IMR-90 (cell line): Measurements from ENCODE around the gene ZSCAN25. TPM values are rescaled to one million over a fixed set of nuclear protein-coding genes. Genes with fewer than 3 reads are reported as not detected.

Experiments
- ATAC-seq: fragments of 200-7000 bp; cut with Tn5 transposase; 2 replicates; pipeline ENCODE4 v1.9.1; 2020; ENCODE audit warnings: low read depth, mild to moderate bottlenecking, moderate library complexity
- BruUV-seq: library from RNA; stranded (reverse); fragments of 400-500 nt; replicated peaks from 2 replicates; lab custom pipeline; 2021; lab: Mats Ljungman, UMichigan
- CTCF ChIA-PET: fragments of 300-600 bp; formaldehyde crosslinking; extraction: SDS; loops from one replicate; lab custom pipeline; 2021; ENCODE audit warnings: antibody characterized with exemption; lab: Yijun Ruan, JAX
- POLR2A ChIA-PET: fragments of 300-600 bp; sonication (Branson Sonifier 250); formaldehyde crosslinking; loops from one replicate; lab custom pipeline; 2022; ENCODE audit warnings: antibody characterized with exemption; ENCODE audit not compliant: unreplicated experiment; lab: Charles Lee
- DNase-seq: peaks from one replicate; pipeline ENCODE4 v3.0.0; 2013
- H2AFZ ChIP-seq: replicated peaks from 2 replicates; pipeline ENCODE3; 2013; ENCODE audit warnings: low read length, mild to moderate bottlenecking; ENCODE audit not compliant: poor library complexity
- H2AK5ac ChIP-seq: 2 replicates; pipeline ENCODE4 v1.6.1; 2013; ENCODE audit warnings: low read depth, low read length, inconsistent platforms
- H2AK9ac ChIP-seq: replicated peaks from 2 replicates; pipeline ENCODE3; 2013; ENCODE audit warnings: mild to moderate bottlenecking, low read depth, low read length, moderate library complexity; ENCODE audit not compliant: poor library complexity
- H2BK120ac ChIP-seq: 2 replicates; pipeline ENCODE4 v1.6.1; 2013; ENCODE audit warnings: low read depth, low read length, inconsistent platforms
- H2BK15ac ChIP-seq: 3 replicates; pipeline ENCODE4 v1.6.1; 2013; ENCODE audit warnings: low read depth, low read length, inconsistent platforms
- H2BK20ac ChIP-seq: 2 replicates; pipeline ENCODE4 v1.6.1; 2013; ENCODE audit warnings: low read depth, mild to moderate bottlenecking, inconsistent platforms, low read length, moderate library complexity
- H2BK5ac ChIP-seq: 2 replicates; pipeline ENCODE4 v1.6.1; 2013; ENCODE audit warnings: mild to moderate bottlenecking, low read depth, low read length, inconsistent platforms; ENCODE audit not compliant: poor library complexity, severe bottlenecking
- H3K14ac ChIP-seq: replicated peaks from 2 replicates; pipeline ENCODE4 v1.6.1; 2013; ENCODE audit warnings: low read depth, low read length, inconsistent platforms
- H3K18ac ChIP-seq: 2 replicates; pipeline ENCODE4 v1.6.1; 2013; ENCODE audit warnings: low read depth, low read length, control low read depth
- H3K23ac ChIP-seq: 2 replicates; pipeline ENCODE4 v1.6.1; 2013; ENCODE audit warnings: low read depth, low read length, inconsistent platforms
- H3K27ac ChIP-seq: 2 replicates; pipeline ENCODE4 v1.5.1; 2013; ENCODE audit warnings: mild to moderate bottlenecking, control low read depth, low read length; ENCODE audit not compliant: insufficient read depth
- H3K27me3 ChIP-seq: 2 replicates; pipeline ENCODE4 v1.6.1; 2013; ENCODE audit warnings: low read length; ENCODE audit not compliant: control insufficient read depth, insufficient read depth
- H3K36me3 ChIP-seq: 2 replicates; pipeline ENCODE4 v1.6.1; 2013; ENCODE audit warnings: low read length, mixed read lengths; ENCODE audit not compliant: control insufficient read depth, insufficient read depth
- H3K4ac ChIP-seq: 2 replicates; pipeline ENCODE4 v1.6.1; 2013; ENCODE audit warnings: low read depth, low read length, inconsistent platforms
- H3K4me1 ChIP-seq: 2 replicates; pipeline ENCODE4 v1.6.1; 2013; ENCODE audit warnings: low read length, mixed read lengths; ENCODE audit not compliant: control insufficient read depth, insufficient read depth
- H3K4me2 ChIP-seq: 2 replicates; pipeline ENCODE4 v1.6.1; 2013; ENCODE audit warnings: low read depth, mild to moderate bottlenecking, control low read depth, low read length, moderate library complexity
- H3K4me3 ChIP-seq: 2 replicates; pipeline ENCODE4 v1.5.1; 2013; ENCODE audit warnings: low read depth, mild to moderate bottlenecking, control low read depth, low read length, moderate library complexity; ENCODE audit not compliant: insufficient read depth
- H3K56ac ChIP-seq: 2 replicates; pipeline ENCODE4 v1.6.1; 2013; ENCODE audit warnings: low read length, inconsistent platforms; ENCODE audit not compliant: insufficient read depth; ENCODE audit errors: extremely low read depth
- H3K79me1 ChIP-seq, 2 experiments: 2 replicates each; pipeline ENCODE4 v1.6.1; 2013; ENCODE audit warnings: low read length in 2 of 2, inconsistent platforms in 1 of 2, low read depth in 1 of 2
- H3K9ac ChIP-seq: 2 replicates; pipeline ENCODE4 v1.6.1; 2013; ENCODE audit warnings: low read depth, low read length, control low read depth
- H3K9me1 ChIP-seq: 2 replicates; pipeline ENCODE4 v1.6.1; 2013; ENCODE audit warnings: low read length, inconsistent platforms; ENCODE audit not compliant: insufficient read depth
- H3K9me3 ChIP-seq: 2 replicates; pipeline ENCODE4 v1.6.1; 2013; ENCODE audit warnings: low read length; ENCODE audit not compliant: control insufficient read depth, insufficient read depth
- H4K20me1 ChIP-seq: 2 replicates; pipeline ENCODE4 v1.6.1; 2013; ENCODE audit warnings: low read length, inconsistent platforms; ENCODE audit not compliant: insufficient read depth
- H4K5ac ChIP-seq: 2 replicates; pipeline ENCODE4 v1.6.1; 2013; ENCODE audit warnings: mild to moderate bottlenecking, low read depth, low read length, control low read depth
- H4K8ac ChIP-seq, 2 experiments: 2 replicates each; pipeline ENCODE4 v1.6.1; 2013; ENCODE audit warnings: low read depth in 2 of 2, low read length in 2 of 2, control low read depth in 1 of 2, inconsistent platforms in 1 of 2
- H4K91ac ChIP-seq: 2 replicates; pipeline ENCODE4 v1.6.1; 2013; ENCODE audit warnings: low read depth, low read length, inconsistent platforms; ENCODE audit not compliant: insufficient read depth
- BHLHE40 ChIP-seq: fragments of 150-350 bp; IDR thresholded peaks from 2 replicates; pipeline ENCODE4 v1.6.1; 2016; ENCODE audit warnings: mild to moderate bottlenecking, low read depth, low read length
- CEBPB ChIP-seq: IDR thresholded peaks from 2 replicates; pipeline ENCODE4 v1.6.1; 2012; ENCODE audit warnings: low read depth, low read length, improper control_type of control experiment
- CHD1 ChIP-seq: IDR thresholded peaks from 2 replicates; pipeline ENCODE4 v1.6.1; 2012; ENCODE audit warnings: low read depth, low read length, improper control_type of control experiment
- ELK1 ChIP-seq: fragments of 150-350 bp; IDR thresholded peaks from 2 replicates; pipeline ENCODE4 v1.6.1; 2016; ENCODE audit warnings: low read depth, mild to moderate bottlenecking, low read length, moderate library complexity, borderline replicate concordance
- FOS ChIP-seq: fragments of 150-350 bp; IDR thresholded peaks from 2 replicates; pipeline ENCODE4 v1.6.1; 2016; ENCODE audit warnings: low read depth, low read length
- MAFK ChIP-seq: IDR thresholded peaks from 2 replicates; pipeline ENCODE4 v1.6.1; 2012; ENCODE audit warnings: low read depth, low read length, improper control_type of control experiment
- MAZ ChIP-seq: IDR thresholded peaks from 2 replicates; pipeline ENCODE4 v1.6.1; 2012; ENCODE audit warnings: low read depth, mild to moderate bottlenecking, low read length, improper control_type of control experiment, moderate library complexity, borderline replicate concordance
- MXI1 ChIP-seq: IDR thresholded peaks from 2 replicates; pipeline ENCODE4 v1.6.1; 2012; ENCODE audit warnings: low read depth, mild to moderate bottlenecking, low read length, moderate library complexity, borderline replicate concordance
- NFE2L2 ChIP-seq: fragments of 150-350 bp; IDR thresholded peaks from 2 replicates; pipeline ENCODE4 v1.6.1; 2016; ENCODE audit warnings: low read depth, mild to moderate bottlenecking, low read length
- POLR2A ChIP-seq: IDR thresholded peaks from 2 replicates; pipeline ENCODE4 v1.6.1; 2012; ENCODE audit warnings: mild to moderate bottlenecking, low read depth, low read length
- RAD21 ChIP-seq: IDR thresholded peaks from 2 replicates; pipeline ENCODE4 v1.6.1; 2012; ENCODE audit warnings: low read length, improper control_type of control experiment
- RCOR1 ChIP-seq: IDR thresholded peaks from 2 replicates; pipeline ENCODE4 v1.6.1; 2012; ENCODE audit warnings: mild to moderate bottlenecking, low read length, improper control_type of control experiment; ENCODE audit not compliant: insufficient replicate concordance
- RFX5 ChIP-seq: IDR thresholded peaks from 2 replicates; pipeline ENCODE4 v1.8.0; 2012; ENCODE audit warnings: low read depth, mild to moderate bottlenecking, low read length, moderate library complexity
- SMC3 ChIP-seq: fragments of 150-350 bp; IDR thresholded peaks from 2 replicates; pipeline ENCODE4 v1.6.1; 2016; ENCODE audit warnings: low read depth, mild to moderate bottlenecking, antibody characterized with exemption, low read length, moderate library complexity
- USF2 ChIP-seq: fragments of 150-350 bp; IDR thresholded peaks from 2 replicates; pipeline ENCODE4 v1.6.1; 2017; ENCODE audit warnings: mild to moderate bottlenecking, antibody characterized with exemption, low read length, low read depth
- WGBS, 2 experiments: methylation state at CpG; one replicate each; pipeline versions ENCODE4 v1.1.5 to v1.1.7; 2013; ENCODE audit warnings: missing lambda C conversion rate in 2 of 2; ENCODE audit not compliant: insufficient read length in 1 of 2; ENCODE audit errors: extremely low coverage in 2 of 2; 5-methylcytosine and 5-hydroxymethylcytosine counted together
- dilution Hi-C: fragments of 300-500 bp; cut with HindIII; formaldehyde crosslinking; loops from one replicate; pipeline ENCODE4 v1.14.3; 2018; ENCODE audit warnings: low sequenced_read_pairs; ENCODE audit not compliant: unreplicated experiment
- in situ Hi-C: fragments of 300-500 bp; cut with MboI; formaldehyde crosslinking; loops from 3 replicates; pipeline ENCODE4 v1.14.3; 2019; ENCODE audit warnings: low sequenced_read_pairs, inconsistent platforms, mixed read lengths
- intact Hi-C: fragments of 100-400 bp; cut with micrococcal nuclease; formaldehyde crosslinking; loops from 2 replicates; pipeline ENCODE4 v1.10.0; 2022
- polyA plus RNA-seq, 3 experiments: library from polyadenylated mRNA; depleted of rRNA; stranded (reverse); fragments of >200 nt; gene quantifications; 2 replicates each; pipeline ENCODE4 v1.2.3, GENCODE V29; 2012; ENCODE audit warnings: low replicate concordance in 1 of 3
- total RNA-seq: library from RNA; depleted of rRNA; stranded (reverse); fragments of >200 nt; gene quantifications from 2 replicates; pipeline ENCODE4 v1.2.3, GENCODE V29; 2012
- TF ChIP-seq, protein P1 (sequence below): conservative IDR thresholded peaks from 2 replicates; pipeline ENCODE4 v1.5.1; 2012; ENCODE audit warnings: mild to moderate bottlenecking, low read depth, low read length, improper control_type of control experiment

ZSCAN25 gene
- total and polyA plus RNA-seq, 2 of the 4 experiments (the other 2 are of a cell fraction), result 6.2 to 9.0 TPM

DNA sequence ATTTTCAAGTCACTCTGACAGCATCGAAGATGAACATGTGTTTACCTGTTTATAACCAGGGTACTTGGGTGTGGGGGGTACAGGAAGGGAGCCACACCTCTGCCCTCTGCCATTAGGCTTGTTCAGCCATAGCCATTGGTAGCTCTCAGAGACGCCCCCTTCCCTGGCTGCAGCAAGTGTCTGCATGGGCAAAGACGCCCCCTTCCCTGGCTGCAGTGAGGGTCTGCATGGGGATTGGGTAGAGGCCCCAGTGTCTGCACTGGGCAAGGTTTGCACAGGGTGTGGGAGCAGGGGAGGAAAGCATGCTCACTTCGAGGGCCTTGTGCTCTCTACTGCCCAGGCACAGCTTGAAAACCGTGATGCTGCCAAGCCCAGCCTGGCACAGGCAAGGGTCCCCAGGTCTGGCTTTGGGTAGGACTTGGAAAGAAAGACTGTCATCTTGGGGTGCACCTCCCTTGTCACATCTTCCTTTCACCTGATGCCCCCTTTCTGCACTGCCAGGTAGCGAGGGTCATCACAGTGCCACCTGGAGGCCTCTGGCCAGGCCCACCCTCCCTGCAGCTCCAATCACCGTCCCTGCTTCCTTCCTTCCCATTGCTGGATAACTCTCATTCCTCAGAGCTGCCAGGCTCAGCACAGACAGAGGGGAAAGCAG is 15.0 kb upstream of the ZSCAN25 start:
- H3K9ac ChIP-seq, result no peak overlapping the region
- no peaks in the 10 kb centered on the region for H4K20me1 ChIP-seq
- H3K9me3 ChIP-seq, result no peaks in the 10 kb centered on the region
- no peak overlapping the region for H3K14ac ChIP-seq
- no peak overlapping the region for H3K27ac ChIP-seq
- H4K8ac ChIP-seq, result no peak overlapping the region
- ChIA-PET CTCF (no interaction called here), POLR2A (no interaction called here)
- H3K4me1 ChIP-seq, result no peaks in the 10 kb centered on the region
- H3K79me1 ChIP-seq, result no peaks in the 10 kb centered on the region
- intact Hi-C loops, result no loop called here
- peak overlapping the region; percentile 6 for H2AFZ ChIP-seq
- H3K23ac ChIP-seq, result no peak overlapping the region
- no peak overlapping the region for H3K18ac ChIP-seq
- no peak overlapping the region for H3K4ac ChIP-seq
- no peaks in the 10 kb centered on the region; the same call in 1 of the 2 replicates for H3K9me1 ChIP-seq
- no peaks in the 10 kb centered on the region; the same call in 1 of the 2 replicates for H3K27me3 ChIP-seq
- dilution Hi-C loops, result no loop called here
- ATAC-seq (no peak), DNase-seq (no peak)
- H2BK20ac ChIP-seq, result no peak overlapping the region
- no peak overlapping the region for H3K56ac ChIP-seq
- H4K91ac ChIP-seq, result no peak overlapping the region
- H2BK5ac ChIP-seq, result no peak overlapping the region
- no TSS peak for BruUV-seq
- H2BK15ac ChIP-seq, result no peak overlapping the region
- no peak overlapping the region for H3K4me2 ChIP-seq
- in situ Hi-C loops, result no loop called here
- no peak overlapping the region for H2AK5ac ChIP-seq
- WGBS, 2 experiments, result 22% methylated on average over 4 of the region's 7 CpGs; no CpG with 5 or more reads in 1 of the 2 experiments
- TF ChIP-seq USF2, result no peak
- no peak for TF ChIP-seq MXI1
- TF ChIP-seq MAZ, result no peak
- no peak for TF ChIP-seq CHD1
- no peak for TF ChIP-seq ELK1
- no peak for TF ChIP-seq POLR2A
- no peak for TF ChIP-seq RAD21
- TF ChIP-seq, protein P1, sequence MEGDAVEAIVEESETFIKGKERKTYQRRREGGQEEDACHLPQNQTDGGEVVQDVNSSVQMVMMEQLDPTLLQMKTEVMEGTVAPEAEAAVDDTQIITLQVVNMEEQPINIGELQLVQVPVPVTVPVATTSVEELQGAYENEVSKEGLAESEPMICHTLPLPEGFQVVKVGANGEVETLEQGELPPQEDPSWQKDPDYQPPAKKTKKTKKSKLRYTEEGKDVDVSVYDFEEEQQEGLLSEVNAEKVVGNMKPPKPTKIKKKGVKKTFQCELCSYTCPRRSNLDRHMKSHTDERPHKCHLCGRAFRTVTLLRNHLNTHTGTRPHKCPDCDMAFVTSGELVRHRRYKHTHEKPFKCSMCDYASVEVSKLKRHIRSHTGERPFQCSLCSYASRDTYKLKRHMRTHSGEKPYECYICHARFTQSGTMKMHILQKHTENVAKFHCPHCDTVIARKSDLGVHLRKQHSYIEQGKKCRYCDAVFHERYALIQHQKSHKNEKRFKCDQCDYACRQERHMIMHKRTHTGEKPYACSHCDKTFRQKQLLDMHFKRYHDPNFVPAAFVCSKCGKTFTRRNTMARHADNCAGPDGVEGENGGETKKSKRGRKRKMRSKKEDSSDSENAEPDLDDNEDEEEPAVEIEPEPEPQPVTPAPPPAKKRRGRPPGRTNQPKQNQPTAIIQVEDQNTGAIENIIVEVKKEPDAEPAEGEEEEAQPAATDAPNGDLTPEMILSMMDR, result no peak
- TF ChIP-seq CEBPB, result no peak
- TF ChIP-seq SMC3, result no peak
- no peak for TF ChIP-seq FOS
- no peak for TF ChIP-seq NFE2L2
- TF ChIP-seq MAFK, result no peak
- TF ChIP-seq RCOR1, result no peak
- TF ChIP-seq BHLHE40, result no peak
- TF ChIP-seq RFX5, result no peak
- no peak overlapping the region for H4K5ac ChIP-seq
- no peak overlapping the region for H2BK120ac ChIP-seq
- H2AK9ac ChIP-seq, result no peak overlapping the region
- no peaks in the 10 kb centered on the region for H3K36me3 ChIP-seq
- H3K4me3 ChIP-seq, result no peak overlapping the region
